Erythroblast (primary cell): ENCODE data around the gene FOSL1.

Experiments
- GATA1 ChIP-seq: IDR thresholded peaks from 2 replicates; pipeline ENCODE4 v1.6.1; 2011; ENCODE audit warnings: low read depth, mild to moderate bottlenecking, control low read depth, low read length, moderate library complexity
- POLR2A ChIP-seq: IDR thresholded peaks from 2 replicates; pipeline ENCODE4 v1.6.1; 2011; ENCODE audit warnings: mild to moderate bottlenecking, low read length

- TF ChIP-seq POLR2A (no peak), GATA1 (no peak)
Measured at GRCh38 chr11:65856689-65857499, 43.3 kb downstream of the FOSL1 start.
